Measurements from ENCODE around the gene TBC1D4.

The TBC1D4 gene, protein sequence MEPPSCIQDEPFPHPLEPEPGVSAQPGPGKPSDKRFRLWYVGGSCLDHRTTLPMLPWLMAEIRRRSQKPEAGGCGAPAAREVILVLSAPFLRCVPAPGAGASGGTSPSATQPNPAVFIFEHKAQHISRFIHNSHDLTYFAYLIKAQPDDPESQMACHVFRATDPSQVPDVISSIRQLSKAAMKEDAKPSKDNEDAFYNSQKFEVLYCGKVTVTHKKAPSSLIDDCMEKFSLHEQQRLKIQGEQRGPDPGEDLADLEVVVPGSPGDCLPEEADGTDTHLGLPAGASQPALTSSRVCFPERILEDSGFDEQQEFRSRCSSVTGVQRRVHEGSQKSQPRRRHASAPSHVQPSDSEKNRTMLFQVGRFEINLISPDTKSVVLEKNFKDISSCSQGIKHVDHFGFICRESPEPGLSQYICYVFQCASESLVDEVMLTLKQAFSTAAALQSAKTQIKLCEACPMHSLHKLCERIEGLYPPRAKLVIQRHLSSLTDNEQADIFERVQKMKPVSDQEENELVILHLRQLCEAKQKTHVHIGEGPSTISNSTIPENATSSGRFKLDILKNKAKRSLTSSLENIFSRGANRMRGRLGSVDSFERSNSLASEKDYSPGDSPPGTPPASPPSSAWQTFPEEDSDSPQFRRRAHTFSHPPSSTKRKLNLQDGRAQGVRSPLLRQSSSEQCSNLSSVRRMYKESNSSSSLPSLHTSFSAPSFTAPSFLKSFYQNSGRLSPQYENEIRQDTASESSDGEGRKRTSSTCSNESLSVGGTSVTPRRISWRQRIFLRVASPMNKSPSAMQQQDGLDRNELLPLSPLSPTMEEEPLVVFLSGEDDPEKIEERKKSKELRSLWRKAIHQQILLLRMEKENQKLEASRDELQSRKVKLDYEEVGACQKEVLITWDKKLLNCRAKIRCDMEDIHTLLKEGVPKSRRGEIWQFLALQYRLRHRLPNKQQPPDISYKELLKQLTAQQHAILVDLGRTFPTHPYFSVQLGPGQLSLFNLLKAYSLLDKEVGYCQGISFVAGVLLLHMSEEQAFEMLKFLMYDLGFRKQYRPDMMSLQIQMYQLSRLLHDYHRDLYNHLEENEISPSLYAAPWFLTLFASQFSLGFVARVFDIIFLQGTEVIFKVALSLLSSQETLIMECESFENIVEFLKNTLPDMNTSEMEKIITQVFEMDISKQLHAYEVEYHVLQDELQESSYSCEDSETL (N-terminal part only)

DNA sequence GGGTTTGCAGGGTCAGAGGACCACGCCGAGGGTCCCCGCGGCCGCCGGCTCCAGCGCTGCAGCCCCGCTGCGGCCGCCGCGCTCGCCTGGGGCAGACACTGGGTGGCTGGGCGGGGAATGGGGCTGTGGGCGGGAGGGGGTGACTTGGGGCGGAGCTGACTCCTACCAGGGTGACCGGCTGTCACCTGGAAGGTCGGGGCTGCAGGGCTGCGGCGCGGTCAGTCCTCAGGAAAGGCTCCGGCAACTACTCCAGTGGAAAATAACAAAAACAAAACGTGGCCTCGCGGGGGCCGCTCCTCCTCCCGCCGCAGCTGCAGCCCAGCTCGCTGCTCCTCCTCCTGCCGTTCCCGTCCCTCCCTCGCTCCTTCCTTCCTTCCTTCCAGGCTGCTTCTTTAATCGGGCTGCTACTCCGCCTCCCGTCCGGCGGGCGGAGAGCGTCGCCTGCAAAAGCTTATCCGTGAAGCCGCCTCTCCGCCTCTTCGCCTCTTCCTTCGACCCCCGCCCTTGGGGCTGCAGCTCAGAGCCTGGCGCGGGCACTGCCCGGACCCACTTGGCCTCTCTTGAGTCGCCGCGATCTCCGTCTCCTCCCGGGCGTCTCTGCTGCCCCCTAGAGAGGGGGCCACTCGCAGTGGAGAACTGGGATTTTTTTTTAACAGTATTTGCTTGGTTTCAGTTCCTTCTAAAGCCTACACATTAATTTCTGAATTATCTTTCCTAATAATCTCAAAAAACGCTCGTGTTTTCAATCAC is at the start of gene TBC1D4:
Gene TBC1D4, minus strand, starts transcription at position 100 of the 750 bp plus-strand sequence. CDS start 402 bp downstream, outside the sequence.
- H3K4me3 ChIP-seq (ENCODE audit: low read depth, low read length) = peak within 1 kb of the TSS; percentile 76
- TF ChIP-seq, protein P1, sequence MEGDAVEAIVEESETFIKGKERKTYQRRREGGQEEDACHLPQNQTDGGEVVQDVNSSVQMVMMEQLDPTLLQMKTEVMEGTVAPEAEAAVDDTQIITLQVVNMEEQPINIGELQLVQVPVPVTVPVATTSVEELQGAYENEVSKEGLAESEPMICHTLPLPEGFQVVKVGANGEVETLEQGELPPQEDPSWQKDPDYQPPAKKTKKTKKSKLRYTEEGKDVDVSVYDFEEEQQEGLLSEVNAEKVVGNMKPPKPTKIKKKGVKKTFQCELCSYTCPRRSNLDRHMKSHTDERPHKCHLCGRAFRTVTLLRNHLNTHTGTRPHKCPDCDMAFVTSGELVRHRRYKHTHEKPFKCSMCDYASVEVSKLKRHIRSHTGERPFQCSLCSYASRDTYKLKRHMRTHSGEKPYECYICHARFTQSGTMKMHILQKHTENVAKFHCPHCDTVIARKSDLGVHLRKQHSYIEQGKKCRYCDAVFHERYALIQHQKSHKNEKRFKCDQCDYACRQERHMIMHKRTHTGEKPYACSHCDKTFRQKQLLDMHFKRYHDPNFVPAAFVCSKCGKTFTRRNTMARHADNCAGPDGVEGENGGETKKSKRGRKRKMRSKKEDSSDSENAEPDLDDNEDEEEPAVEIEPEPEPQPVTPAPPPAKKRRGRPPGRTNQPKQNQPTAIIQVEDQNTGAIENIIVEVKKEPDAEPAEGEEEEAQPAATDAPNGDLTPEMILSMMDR (IDR thresholded peaks at IDR 0.05; ENCODE audit: low read depth, low read length) = peak; percentile 90
- DNase-seq (ENCODE audit: low read depth, low spot score) = peak; percentile 96
- in situ Hi-C loops (cut with HindIII; ENCODE audit: low sequenced_read_pairs) = no loop called here

DNA sequence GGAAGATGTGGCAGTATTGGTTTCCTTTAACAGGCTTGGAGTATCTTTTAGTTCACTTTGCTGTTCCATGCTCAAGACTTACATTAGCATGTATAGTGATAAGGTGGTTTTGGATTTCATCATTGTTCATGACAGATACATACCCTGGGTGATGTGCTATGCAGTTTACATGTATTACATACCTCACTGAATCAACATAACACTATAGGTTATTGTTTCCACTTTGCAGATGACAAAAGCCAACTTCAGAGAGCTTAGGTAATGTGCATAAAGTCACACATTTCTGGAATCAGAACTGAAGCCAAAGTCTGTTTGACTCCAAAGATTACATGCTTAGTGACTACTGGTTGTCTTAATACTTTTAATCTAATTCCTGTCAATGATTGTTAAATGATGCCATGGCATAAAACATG is 48.6 kb upstream of the TBC1D4 start:
- DNase-seq (ENCODE audit: low read depth, low spot score) = no peak
- no peak overlapping the region for H3K4me3 ChIP-seq (ENCODE audit: low read depth, low read length)
- TF ChIP-seq, protein P1 (IDR thresholded peaks at IDR 0.05; ENCODE audit: low read depth, low read length) = no peak
- in situ Hi-C loops (cut with HindIII; ENCODE audit: low sequenced_read_pairs) = no loop called here

DNA sequence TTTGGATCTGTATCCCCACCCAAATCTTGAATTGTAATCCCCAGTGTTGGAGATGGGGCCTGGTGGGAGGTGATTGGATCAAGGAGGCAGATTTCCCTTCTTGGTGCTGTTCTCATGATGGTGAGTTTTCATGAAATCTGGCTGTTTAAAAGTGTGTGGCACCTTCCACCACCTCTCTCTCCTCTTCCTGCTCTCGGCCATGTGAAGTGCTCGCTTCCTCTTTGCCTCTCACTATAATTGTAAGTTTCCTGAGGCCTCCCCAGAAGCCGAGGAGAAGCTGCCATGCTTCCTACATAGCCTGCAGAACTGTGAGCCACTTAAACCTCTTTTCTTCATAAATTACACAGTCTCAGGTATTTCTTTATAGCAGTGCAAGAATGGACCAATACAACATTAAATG is 40.0 kb upstream of the TBC1D4 start:
- no peak overlapping the region for H3K4me3 ChIP-seq (ENCODE audit: low read depth, low read length)
- TF ChIP-seq, protein P1 (IDR thresholded peaks at IDR 0.05; ENCODE audit: low read depth, low read length) = no peak
- in situ Hi-C loops (cut with HindIII; ENCODE audit: low sequenced_read_pairs) = no loop called here
- no peak for DNase-seq (ENCODE audit: low read depth, low spot score)

DNA sequence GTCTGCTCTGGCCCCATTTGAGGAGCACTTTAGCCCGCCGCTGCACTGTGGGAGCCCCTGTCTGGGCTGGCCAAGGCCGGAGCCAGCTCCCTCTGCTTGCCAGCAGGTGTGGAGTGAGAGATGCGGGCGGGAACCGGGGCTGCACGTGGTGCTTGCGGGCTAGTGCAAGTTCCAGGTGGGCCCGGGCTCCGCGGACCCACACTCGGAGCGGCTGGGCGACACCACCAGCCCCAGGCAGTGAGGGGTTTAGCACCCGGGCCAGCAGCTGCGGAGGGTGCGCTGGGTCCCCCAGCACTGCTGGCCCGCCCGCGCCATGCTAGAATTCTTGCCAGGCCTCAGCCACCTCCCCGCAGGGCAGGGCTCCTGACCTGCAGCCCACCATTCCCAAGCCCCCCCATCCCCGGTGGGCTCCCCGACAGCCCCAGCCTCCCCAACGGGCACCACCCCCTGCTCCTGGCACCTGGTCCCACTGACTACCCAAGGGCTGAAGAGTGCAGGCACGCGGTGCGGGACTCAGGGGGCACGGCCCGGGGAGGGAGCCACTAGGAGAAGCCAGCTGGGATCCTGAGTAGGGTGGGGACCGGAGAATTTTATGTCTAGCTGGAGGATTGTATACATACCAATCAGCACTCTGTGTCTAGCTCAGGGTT is 36.6 kb upstream of the TBC1D4 start:
- in situ Hi-C loops (cut with HindIII; ENCODE audit: low sequenced_read_pairs) = no loop called here
- DNase-seq (ENCODE audit: low read depth, low spot score) = no peak
- no peak overlapping the region for H3K4me3 ChIP-seq (ENCODE audit: low read depth, low read length)
- TF ChIP-seq, protein P1 (IDR thresholded peaks at IDR 0.05; ENCODE audit: low read depth, low read length) = no peak

DNA sequence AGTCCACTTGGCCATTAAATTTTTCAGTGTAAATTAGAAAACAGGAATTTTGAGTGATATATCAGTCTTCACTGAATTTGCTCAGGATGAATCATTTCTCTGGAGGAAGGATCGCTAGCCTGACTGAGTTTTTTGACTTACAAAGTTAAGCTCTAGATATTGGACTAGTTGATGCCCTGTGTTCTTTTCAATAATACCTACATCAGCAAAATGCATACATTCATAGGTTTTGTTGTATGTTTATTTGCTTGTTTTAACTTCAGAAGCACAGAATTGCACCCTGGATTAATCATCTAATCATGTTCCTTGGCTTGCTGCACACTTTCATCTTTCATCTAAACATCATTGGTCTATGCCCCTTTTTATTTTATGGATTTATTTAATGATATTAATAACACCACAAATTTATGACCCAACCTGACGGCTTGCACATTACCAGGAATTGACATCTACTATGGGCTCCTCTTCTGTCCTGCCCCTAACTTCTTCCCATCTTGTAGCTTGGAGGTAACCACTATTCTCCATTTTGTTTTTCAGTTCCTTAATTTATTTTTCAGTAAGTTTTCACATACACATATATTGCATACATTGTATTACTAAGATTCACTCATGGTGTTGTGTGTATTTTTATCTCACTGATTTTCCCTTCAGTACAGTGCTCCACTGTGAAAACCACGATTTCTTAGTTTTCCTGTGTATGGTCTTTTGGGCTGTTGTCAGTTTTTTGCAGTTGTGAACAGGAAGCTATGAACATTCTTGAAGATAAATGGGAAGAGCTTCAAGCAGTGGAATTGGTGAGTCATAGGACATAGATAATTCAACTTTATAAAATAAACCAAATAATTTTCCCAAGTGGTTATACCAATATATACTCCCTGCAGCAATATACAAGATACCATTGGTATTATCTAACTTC is 32.4 kb upstream of the TBC1D4 start:
- H3K4me3 ChIP-seq (ENCODE audit: low read depth, low read length) = no peak overlapping the region
- DNase-seq (ENCODE audit: low read depth, low spot score) = peak; percentile 27
- TF ChIP-seq, protein P1 (IDR thresholded peaks at IDR 0.05; ENCODE audit: low read depth, low read length) = no peak
- in situ Hi-C loops (cut with HindIII; ENCODE audit: low sequenced_read_pairs) = no loop called here

All from astrocyte of the spinal cord (primary cell).